ENCODE measurements around the gene L2HGDH. TPM values are rescaled to one million over a fixed set of nuclear protein-coding genes. Genes with fewer than 3 reads are reported as not detected.

Gene L2HGDH
- total RNA-seq, 1 donor from 2014 or later = 16.8 TPM

DNA sequence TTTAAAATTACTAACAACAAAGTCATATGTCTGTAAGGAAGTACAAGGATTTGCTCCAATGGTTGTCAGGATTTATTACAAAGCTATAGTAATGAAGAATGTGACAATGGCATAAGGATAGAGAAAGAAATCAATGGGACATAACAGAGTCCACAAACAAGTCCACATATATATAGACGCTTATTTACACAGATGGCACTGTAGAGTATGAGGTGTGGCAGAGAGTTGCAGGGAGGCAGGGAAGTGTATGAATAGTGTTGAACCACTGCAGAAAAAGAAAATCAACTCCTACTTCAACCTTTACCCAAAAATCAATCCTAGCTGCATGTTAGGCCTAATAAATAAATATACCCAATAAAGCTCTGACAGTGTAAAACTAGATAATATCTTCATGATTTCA, 102.0 kb downstream of the L2HGDH start:
- H3K27me3 Mint-ChIP-seq (ENCODE audit: low read depth) = no peaks in the 10 kb centered on the region
- H3K36me3 Mint-ChIP-seq (ENCODE audit: low read depth) = no peaks in the 10 kb centered on the region
- H3K9me3 Mint-ChIP-seq = no peaks in the 10 kb centered on the region
- no peak overlapping the region for H3K27ac Mint-ChIP-seq (ENCODE audit: unreplicated experiment)
- TF ChIP-seq, protein P1, sequence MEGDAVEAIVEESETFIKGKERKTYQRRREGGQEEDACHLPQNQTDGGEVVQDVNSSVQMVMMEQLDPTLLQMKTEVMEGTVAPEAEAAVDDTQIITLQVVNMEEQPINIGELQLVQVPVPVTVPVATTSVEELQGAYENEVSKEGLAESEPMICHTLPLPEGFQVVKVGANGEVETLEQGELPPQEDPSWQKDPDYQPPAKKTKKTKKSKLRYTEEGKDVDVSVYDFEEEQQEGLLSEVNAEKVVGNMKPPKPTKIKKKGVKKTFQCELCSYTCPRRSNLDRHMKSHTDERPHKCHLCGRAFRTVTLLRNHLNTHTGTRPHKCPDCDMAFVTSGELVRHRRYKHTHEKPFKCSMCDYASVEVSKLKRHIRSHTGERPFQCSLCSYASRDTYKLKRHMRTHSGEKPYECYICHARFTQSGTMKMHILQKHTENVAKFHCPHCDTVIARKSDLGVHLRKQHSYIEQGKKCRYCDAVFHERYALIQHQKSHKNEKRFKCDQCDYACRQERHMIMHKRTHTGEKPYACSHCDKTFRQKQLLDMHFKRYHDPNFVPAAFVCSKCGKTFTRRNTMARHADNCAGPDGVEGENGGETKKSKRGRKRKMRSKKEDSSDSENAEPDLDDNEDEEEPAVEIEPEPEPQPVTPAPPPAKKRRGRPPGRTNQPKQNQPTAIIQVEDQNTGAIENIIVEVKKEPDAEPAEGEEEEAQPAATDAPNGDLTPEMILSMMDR (conservative IDR thresholded peaks at IDR 0.05) = no peak
- peaks cover 5% of the 10 kb centered on the region for H3K4me1 Mint-ChIP-seq
- DNase-seq (ENCODE audit: low read depth, low spot score) = no peak
- no peak overlapping the region for H3K4me3 Mint-ChIP-seq

DNA sequence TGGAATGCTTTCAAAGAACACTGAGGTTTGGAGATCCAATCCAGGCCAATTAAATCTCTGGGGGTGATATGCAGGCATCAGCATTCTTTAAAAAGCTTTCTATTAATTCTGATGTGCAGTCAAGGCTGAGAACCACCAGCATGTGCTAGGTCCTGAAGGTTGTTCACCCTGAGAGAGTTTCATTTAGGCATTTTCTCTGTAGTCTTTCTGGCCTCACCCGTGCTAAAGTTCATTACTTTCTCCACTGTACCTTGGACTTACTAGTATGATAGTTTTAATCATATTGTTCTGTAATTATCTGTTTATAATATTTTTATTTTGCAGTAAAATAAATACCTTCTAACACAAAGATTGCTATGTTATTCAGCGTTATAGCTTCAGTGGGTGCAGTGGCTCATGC, 113.5 kb downstream of the L2HGDH start:
- Mint-ChIP-seq H3K36me3 (ENCODE audit: low read depth) (peaks cover 3% of the 10 kb centered on the region), H3K4me3 (no peak overlapping the region)

DNA sequence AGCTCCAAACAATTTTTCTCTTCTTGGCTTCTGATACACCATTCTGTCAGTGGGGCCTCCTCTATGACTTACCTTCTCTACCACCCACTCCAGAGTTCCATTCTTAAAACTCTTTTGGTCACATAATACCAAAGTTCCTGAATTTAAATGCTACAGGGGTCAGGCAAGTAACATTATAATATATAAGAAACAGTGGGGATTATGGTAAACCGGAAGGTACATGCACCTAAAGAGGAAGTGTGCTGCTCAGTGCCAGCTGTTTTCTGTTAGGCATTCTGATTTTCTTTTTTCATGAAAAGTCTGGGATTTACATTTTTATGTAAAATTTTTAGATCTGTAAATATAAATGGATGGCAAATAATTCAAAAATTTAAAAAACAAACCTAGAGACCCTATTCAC, 120.5 kb downstream of the L2HGDH start:
- Mint-ChIP-seq H3K27ac (ENCODE audit: unreplicated experiment) (no peak overlapping the region), H3K4me1 (no peaks in the 10 kb centered on the region), H3K9me3 (no peaks in the 10 kb centered on the region), H3K36me3 (ENCODE audit: low read depth) (no peaks in the 10 kb centered on the region), H3K27me3 (ENCODE audit: low read depth) (no peaks in the 10 kb centered on the region), H3K4me3 (no peak overlapping the region)
- TF ChIP-seq, protein P1 (conservative IDR thresholded peaks at IDR 0.05) = no peak
- no peak for DNase-seq (ENCODE audit: low read depth, low spot score)

More for the DNA sequence above, 113.5 kb downstream of the L2HGDH start:
- Mint-ChIP-seq H3K9me3 (no peaks in the 10 kb centered on the region), H3K4me1 (no peaks in the 10 kb centered on the region), H3K27me3 (ENCODE audit: low read depth) (no peaks in the 10 kb centered on the region), H3K27ac (ENCODE audit: unreplicated experiment) (no peak overlapping the region)
- no peak for DNase-seq (ENCODE audit: low read depth, low spot score)
- TF ChIP-seq, protein P1 (conservative IDR thresholded peaks at IDR 0.05) = no peak

Small RNA genes lying within 50 kb of the gene (microRNA-seq; reads per million reads assigned to microRNA genes)
- 4.7 reads per million for gene MIR4504

Other genes starting within 250 kb of the L2HGDH start
- gene VCPKMT, start 195.7 kb downstream of the L2HGDH start, total RNA-seq = 13.0 and 13.1 TPM in 2 replicates
- gene SOS2, start 80.7 kb downstream of the L2HGDH start, total RNA-seq = 25.9 and 26.3 TPM in 2 replicates
- 18.8 and 19.1 TPM in 2 replicates for gene DMAC2L, start 95 bp upstream of the L2HGDH start, total RNA-seq
- gene CDKL1, start 84.7 kb upstream of the L2HGDH start, total RNA-seq = 6.1 and 8.3 TPM in 2 replicates
- gene MAP4K5, start 220.3 kb upstream of the L2HGDH start, total RNA-seq = 67.9 and 69.9 TPM in 2 replicates
- gene ATL1, start 247.9 kb upstream of the L2HGDH start, total RNA-seq = 15.9 and 17.4 TPM in 2 replicates